ENCODE measurements around the gene LDB3. TPM values are rescaled to one million over a fixed set of nuclear protein-coding genes. Genes with fewer than 3 reads are reported as not detected.
A peak's percentile ranks its signal among the peaks of the same experiment; 100 is the strongest.

LDB3 gene
- total and polyA plus RNA-seq, 2 of the 8 experiments (the other 6 are each of a cell fraction or from before 2014, with no cell fraction given): 0.20 to 0.43 TPM

- Histone ChIP-seq H3K23me2 (ENCODE audit: low read depth, low read length) (no peaks in the 10 kb centered on the region), H3K27me3 (replicated peaks in 1 of 4; ENCODE audit: control insufficient read depth in 3 of 4, extremely low read depth in 1 of 4, insufficient read depth in 3 of 4, low read length in 3 of 4) (0 out of 7 replicates have a peak, but pooled peaks cover 0 to 2% (median 0%) of the 10 kb centered on the region in 4 experiments), H3K4me3 (ENCODE audit: extremely low read depth in 1 of 4, insufficient read depth in 2 of 4, low read depth in 3 of 4, low read length in 4 of 4) (no peak overlapping the region), H3K4me2 (ENCODE audit: insufficient read depth in 1 of 2, low read depth in 2 of 2, low read length in 2 of 2) (no peak overlapping the region), H3K79me1 (ENCODE audit: low read depth, low read length) (no peaks in the 10 kb centered on the region), H3K4ac (replicated peaks; ENCODE audit: insufficient read length, low read depth, low read length) (no peak overlapping the region), H3K9ac (replicated peaks in 1 of 4; ENCODE audit: extremely low read depth in 1 of 4, low read depth in 3 of 4, low read length in 3 of 4) (no peak overlapping the region), H3K14ac (ENCODE audit: insufficient read length) (no peak overlapping the region), H4K5ac (ENCODE audit: insufficient read length, low read depth, low read length) (no peak overlapping the region), H2BK15ac (ENCODE audit: low read length) (peak overlapping the region; percentile 53; the same call in 1 of the 2 replicates), H2BK120ac (replicated peaks; ENCODE audit: low read depth, low read length) (no peak overlapping the region), H3K79me2 (ENCODE audit: control insufficient read depth in 1 of 2, insufficient read depth in 2 of 2, low read length in 2 of 2) (no peaks in the 10 kb centered on the region), H3K23ac (ENCODE audit: insufficient read length) (no peak overlapping the region), H4K91ac (replicated peaks; ENCODE audit: insufficient read length, low read length) (no peak overlapping the region), H2BK20ac (ENCODE audit: low read length) (no peak overlapping the region), H3K36me3 (ENCODE audit: control insufficient read depth in 2 of 4, insufficient read depth in 4 of 4, low read length in 3 of 4) (no peaks in the 10 kb centered on the region), H4K20me1 (replicated peaks in 1 of 2; ENCODE audit: control insufficient read depth in 1 of 2, insufficient read depth in 2 of 2, low read length in 2 of 2) (no peaks in the 10 kb centered on the region), H3K9me3 (ENCODE audit: insufficient read depth in 2 of 2, low read depth in 1 of 2, low read length in 1 of 2) (no peaks in the 10 kb centered on the region), H3K18ac (ENCODE audit: extremely low read depth, low read length) (no peak overlapping the region), H4K8ac (ENCODE audit: extremely low read depth, insufficient read depth, low read length) (no peak overlapping the region), H3K56ac (replicated peaks; ENCODE audit: insufficient read length, low read depth, low read length) (no peak overlapping the region), H3K4me1 (replicated peaks in 1 of 4; ENCODE audit: control insufficient read depth in 3 of 4, insufficient read depth in 4 of 4, low read length in 3 of 4) (peaks cover 0 to 6% (median 3%) of the 10 kb centered on the region in 4 experiments; a peak in 1 of 7 replicates), H3K27ac (ENCODE audit: low read depth, low read length) (no peak overlapping the region), H2BK5ac (ENCODE audit: low read depth, low read length) (no peak overlapping the region), H2BK12ac (ENCODE audit: low read depth, low read length) (no peak overlapping the region), H2AFZ (ENCODE audit: low read length) (no peak overlapping the region), H2AK5ac (ENCODE audit: low read depth, low read length) (no peak overlapping the region)
- 89% methylated on average over 13 of the region's 13 CpGs; no CpG with 5 or more reads in 1 of the 2 experiments for WGBS, 2 experiments (ENCODE audit: extremely low coverage in 1 of 2, insufficient coverage in 1 of 2, insufficient read length in 1 of 2, insufficient replicate concordance in 2 of 2, low coverage in 1 of 2, low lambda C conversion rate in 2 of 2, missing lambda C conversion rate in 1 of 2)
- no peak for TF ChIP-seq SAP30 (IDR thresholded peaks at IDR 0.05; ENCODE audit: insufficient read depth, insufficient replicate concordance, low read length)
- TF ChIP-seq USF2 (IDR thresholded peaks at IDR 0.05; ENCODE audit: low read length): no peak
- CTCF ChIA-PET (ENCODE audit: partially characterized antibody): interaction anchor here (0.7 to 1.0 kb wide), 2 partner anchors 15 to 37 kb away, joined by 3 read pairs; no protein-coding TSS in a partner anchor
- POLR2A ChIA-PET (ENCODE audit: partially characterized antibody): no interaction called here
- FAIRE-seq: no peak
- peak in 1 of 2 experiments; percentile 42 for DNase-seq (ENCODE audit: low read depth in 1 of 2, low spot score in 2 of 2)
Measured at GRCh38 chr10:86647773-86648703, 20.3 kb upstream of the LDB3 start.

Data from H1 (cell line).